Measurements from ENCODE around the gene ACSM6.

ACSM6 gene

GRCh38 chr10:95273393-95274312 lies 79.6 kb downstream of the ACSM6 start:
- no peak for DNase-seq (ENCODE audit: low spot score)

- no peak for DNase-seq (ENCODE audit: low spot score)
These were observed 81.8 kb downstream of the ACSM6 start for GRCh38 chr10:95275726-95276366.

- DNase-seq (ENCODE audit: low spot score) = no peak
These were observed 82.5 kb downstream of the ACSM6 start for GRCh38 chr10:95276367-95277200.

- DNase-seq (ENCODE audit: low spot score) = no peak
These were observed 83.1 kb downstream of the ACSM6 start for GRCh38 chr10:95277201-95277570.

GRCh38 chr10:95277614-95278013 lies 83.6 kb downstream of the ACSM6 start:
- DNase-seq (ENCODE audit: low spot score) = no peak

Measured in pons (tissue), 1 donor.